GM12873 (cell line): Measurements from ENCODE around the gene GPC2.

Source experiments
- CTCF ChIP-seq: IDR thresholded peaks from 2 replicates; pipeline ENCODE4 v1.5.1; 2012; ENCODE audit warnings: low read depth, mild to moderate bottlenecking, moderate library complexity, low read length, control low read depth; ENCODE audit not compliant: insufficient read depth; ENCODE audit errors: missing control alignments

Gene GPC2

GRCh38 chr7:100126931-100127865, 50.0 kb downstream of the GPC2 start, which contains the start of gene MBLAC1:
Gene MBLAC1, plus strand, starts transcription at chr7:100126967. Its CDS starts 429 bp downstream, at chr7:100127396.
- TF ChIP-seq CTCF, result peak; percentile 7

- peak; percentile 15 for TF ChIP-seq CTCF
Measured at GRCh38 chr7:100126239-100126930, 50.8 kb downstream of the GPC2 start.

GRCh38 chr7:100124301-100125230, 52.6 kb downstream of the GPC2 start:
- no peak for TF ChIP-seq CTCF

GRCh38 chr7:100122568-100122967, 54.6 kb downstream of the GPC2 start:
- TF ChIP-seq CTCF, result no peak

GRCh38 chr7:100122067-100122466, 55.1 kb downstream of the GPC2 start:
- no peak for TF ChIP-seq CTCF

GRCh38 chr7:100120733-100121036, 56.5 kb downstream of the GPC2 start:
- TF ChIP-seq CTCF, result no peak
